A673 (cell line): ENCODE measurements around the gene KRTAP19-8. TPM values are rescaled to one million over a fixed set of nuclear protein-coding genes. Genes with fewer than 3 reads are reported as not detected.

Source experiments
- BruUV-seq: library from RNA; stranded (reverse); fragments of 400-500 nt; replicated peaks from 2 replicates; lab custom pipeline; 2021; lab: Mats Ljungman, UMichigan
- CTCF ChIA-PET: fragments of 300-600 bp; sonication (Branson Sonifier 250); formaldehyde crosslinking; loops from one replicate; lab custom pipeline; 2022; ENCODE audit warnings: antibody characterized with exemption; lab: Charles Lee
- POLR2A ChIA-PET: fragments of 300-600 bp; sonication (Branson Sonifier 250); formaldehyde crosslinking; loops from one replicate; lab custom pipeline; 2022; ENCODE audit warnings: antibody characterized with exemption; ENCODE audit not compliant: low non-redundant PET; lab: Charles Lee
- DNase-seq: peaks from one replicate; pipeline ENCODE4 v3.0.0-alpha.2; 2015; ENCODE audit warnings: low spot score
- H3K27ac ChIP-seq: fragments of 200-600 bp; sonication (generic); 2 replicates; pipeline ENCODE4 v1.5.1; 2016; ENCODE audit warnings: mixed run types, low read depth, mild to moderate bottlenecking, mixed read lengths, antibody characterized with exemption, low read length; ENCODE audit not compliant: poor library complexity, severe bottlenecking
- H3K27me3 ChIP-seq: fragments of 200-600 bp; sonication (generic); replicated peaks from 2 replicates; pipeline ENCODE4 v1.6.1; 2017; ENCODE audit warnings: mixed run types, low read depth, mild to moderate bottlenecking, mixed read lengths, antibody characterized with exemption, low read length; ENCODE audit not compliant: insufficient read depth, poor library complexity
- H3K36me3 ChIP-seq: fragments of 200-600 bp; sonication (generic); 2 replicates; pipeline ENCODE4 v1.6.1; 2016; ENCODE audit warnings: mixed run types, mild to moderate bottlenecking, mixed read lengths, antibody characterized with exemption, low read length; ENCODE audit not compliant: insufficient read depth, poor library complexity, severe bottlenecking
- H3K4me1 ChIP-seq: fragments of 200-600 bp; sonication (generic); 2 replicates; pipeline ENCODE4 v1.6.1; 2017; ENCODE audit warnings: mixed run types, mild to moderate bottlenecking, mixed read lengths, antibody characterized with exemption, low read length; ENCODE audit not compliant: insufficient read depth, poor library complexity, severe bottlenecking
- H3K4me3 ChIP-seq: fragments of 200-600 bp; sonication (generic); 2 replicates; pipeline ENCODE4 v1.5.1; 2016; ENCODE audit warnings: low read depth, mixed run types, mild to moderate bottlenecking, mixed read lengths, low read length; ENCODE audit not compliant: poor library complexity, severe bottlenecking
- H3K9me3 ChIP-seq: fragments of 200-600 bp; sonication (generic); 2 replicates; pipeline ENCODE4 v1.6.1; 2016; ENCODE audit warnings: mixed run types, low read depth, mild to moderate bottlenecking, mixed read lengths, antibody characterized with exemption, low read length; ENCODE audit not compliant: poor library complexity, severe bottlenecking
- EZH2 ChIP-seq: fragments of 200-600 bp; sonication (generic); IDR thresholded peaks from 2 replicates; pipeline ENCODE4 v1.6.1; 2017; ENCODE audit warnings: borderline replicate concordance, low read depth, mild to moderate bottlenecking, mixed read lengths, antibody characterized with exemption, low read length; ENCODE audit not compliant: poor library complexity, severe bottlenecking
- intact Hi-C: fragments of 100-400 bp; cut with micrococcal nuclease; formaldehyde crosslinking; loops from one replicate; pipeline ENCODE4 v1.10.0; 2022; ENCODE audit not compliant: unreplicated experiment
- total RNA-seq: library from RNA; stranded (reverse); gene quantifications from 2 replicates; pipeline ENCODE4 v1.2.3, GENCODE V29; 2021
- TF ChIP-seq, protein P1 (sequence below): fragments of 300-800, 200-600 bp; sonication (generic); conservative IDR thresholded peaks from 2 replicates; pipeline ENCODE4 v1.5.1; 2017; ENCODE audit warnings: low read depth, mild to moderate bottlenecking, antibody characterized with exemption, low read length, moderate library complexity, mixed read lengths

The KRTAP19-8 gene
- total RNA-seq, 1 experiment from 2014 or later: not detected

DNA sequence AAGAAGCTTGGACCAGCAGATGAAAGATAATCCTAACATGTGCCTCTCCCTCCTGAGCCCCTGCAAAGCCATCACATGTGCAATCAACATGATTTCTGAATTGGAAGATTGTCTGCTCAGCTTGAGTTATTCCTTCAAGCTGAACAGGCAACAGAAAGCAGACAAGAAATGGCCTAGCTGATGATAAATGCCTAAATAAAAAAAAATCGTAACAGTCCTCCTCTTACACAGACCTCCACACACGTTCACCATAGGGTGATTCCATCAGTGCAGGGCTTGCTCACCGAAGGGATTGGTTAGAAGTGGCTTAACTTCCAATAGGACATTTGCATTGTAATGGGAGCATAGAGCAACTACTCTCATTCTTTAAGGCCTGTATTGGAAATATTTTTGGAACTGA, 14.6 kb downstream of the KRTAP19-8 start:
- POLR2A ChIA-PET: no interaction called here
- no peaks in the 10 kb centered on the region for H3K27me3 ChIP-seq
- TF ChIP-seq, protein P1, sequence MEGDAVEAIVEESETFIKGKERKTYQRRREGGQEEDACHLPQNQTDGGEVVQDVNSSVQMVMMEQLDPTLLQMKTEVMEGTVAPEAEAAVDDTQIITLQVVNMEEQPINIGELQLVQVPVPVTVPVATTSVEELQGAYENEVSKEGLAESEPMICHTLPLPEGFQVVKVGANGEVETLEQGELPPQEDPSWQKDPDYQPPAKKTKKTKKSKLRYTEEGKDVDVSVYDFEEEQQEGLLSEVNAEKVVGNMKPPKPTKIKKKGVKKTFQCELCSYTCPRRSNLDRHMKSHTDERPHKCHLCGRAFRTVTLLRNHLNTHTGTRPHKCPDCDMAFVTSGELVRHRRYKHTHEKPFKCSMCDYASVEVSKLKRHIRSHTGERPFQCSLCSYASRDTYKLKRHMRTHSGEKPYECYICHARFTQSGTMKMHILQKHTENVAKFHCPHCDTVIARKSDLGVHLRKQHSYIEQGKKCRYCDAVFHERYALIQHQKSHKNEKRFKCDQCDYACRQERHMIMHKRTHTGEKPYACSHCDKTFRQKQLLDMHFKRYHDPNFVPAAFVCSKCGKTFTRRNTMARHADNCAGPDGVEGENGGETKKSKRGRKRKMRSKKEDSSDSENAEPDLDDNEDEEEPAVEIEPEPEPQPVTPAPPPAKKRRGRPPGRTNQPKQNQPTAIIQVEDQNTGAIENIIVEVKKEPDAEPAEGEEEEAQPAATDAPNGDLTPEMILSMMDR: no peak
- no peak for TF ChIP-seq EZH2
- H3K4me1 ChIP-seq: peaks cover 19% of the 10 kb centered on the region
- DNase-seq: no peak
- H3K27ac ChIP-seq: no peak overlapping the region
- no peaks in the 10 kb centered on the region for H3K9me3 ChIP-seq
- H3K36me3 ChIP-seq: no peaks in the 10 kb centered on the region
- no TSS peak for BruUV-seq
- intact Hi-C loops: no loop called here
- CTCF ChIA-PET: no interaction called here
- H3K4me3 ChIP-seq: no peak overlapping the region

DNA sequence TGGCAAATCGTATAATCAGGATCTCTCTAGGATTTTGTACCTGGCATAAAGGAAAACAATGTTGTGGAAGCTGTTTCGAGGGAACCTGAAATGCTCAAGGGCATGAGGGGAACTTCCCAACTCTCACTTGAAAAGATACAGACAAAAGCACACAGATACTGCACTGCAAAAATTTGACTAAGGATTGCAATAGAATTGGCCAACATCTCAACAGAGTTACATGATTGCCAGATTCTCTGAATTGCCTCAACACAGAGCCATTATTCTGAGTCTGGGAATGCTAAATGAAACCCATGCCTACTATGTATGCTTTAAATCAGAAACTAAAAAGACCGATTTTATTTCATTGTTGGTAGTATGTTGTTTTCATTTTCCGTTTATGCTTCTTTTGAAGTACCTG, 16.0 kb downstream of the KRTAP19-8 start:
- Histone ChIP-seq H3K36me3 (no peaks in the 10 kb centered on the region), H3K9me3 (no peaks in the 10 kb centered on the region), H3K27ac (peak overlapping the region; percentile 81), H3K4me3 (no peak overlapping the region), H3K4me1 (peaks cover 19% of the 10 kb centered on the region), H3K27me3 (no peaks in the 10 kb centered on the region)
- ChIA-PET CTCF (interaction anchor here (0.5 to 0.6 kb wide), 2 partner anchors 98 to 537 kb away, joined by 4 to 5 read pairs; no protein-coding TSS in a partner anchor), POLR2A (interaction anchor here (0.6 kb wide), 1 partner anchor 267 kb away, joined by 6 read pairs; no protein-coding TSS in a partner anchor)
- TF ChIP-seq EZH2: no peak
- TF ChIP-seq, protein P1: no peak
- BruUV-seq: no TSS peak
- intact Hi-C loops: no loop called here
- peak; percentile 33 for DNase-seq

DNA sequence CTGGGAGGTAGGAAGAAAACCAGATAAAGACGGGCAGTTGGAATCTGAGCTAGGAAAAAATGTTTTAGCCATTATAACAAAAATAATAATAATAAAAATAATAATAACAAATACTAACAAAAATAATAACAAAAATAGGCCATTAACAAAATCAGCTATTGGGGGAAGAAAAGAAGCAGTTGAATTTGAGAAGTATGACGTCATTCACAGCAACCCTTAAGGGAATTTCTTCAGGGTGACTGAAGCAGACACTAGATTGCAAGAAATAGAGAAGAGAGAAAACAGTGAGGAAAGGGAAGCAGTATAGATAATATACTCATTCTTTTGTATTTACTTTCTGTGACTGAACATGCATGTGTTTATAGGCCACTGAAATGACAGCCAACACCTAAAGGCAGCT, 20.0 kb downstream of the KRTAP19-8 start:
- H3K4me3 ChIP-seq: no peak overlapping the region
- POLR2A ChIA-PET: no interaction called here
- H3K27ac ChIP-seq: no peak overlapping the region
- H3K36me3 ChIP-seq: no peaks in the 10 kb centered on the region
- CTCF ChIA-PET: no interaction called here
- no peaks in the 10 kb centered on the region for H3K9me3 ChIP-seq
- TF ChIP-seq EZH2: no peak
- TF ChIP-seq, protein P1: no peak
- peaks cover 19% of the 10 kb centered on the region for H3K4me1 ChIP-seq
- no TSS peak for BruUV-seq
- DNase-seq: no peak
- intact Hi-C loops: no loop called here
- H3K27me3 ChIP-seq: no peaks in the 10 kb centered on the region
